Liver (tissue), 3 donors: Measurements from ENCODE around the gene FBXL13.

ENCODE experiments used
- FOXA1 ChIP-seq: IDR thresholded peaks from 2 replicates; pipeline ENCODE4 v1.6.1; 2016; ENCODE audit warnings: antibody characterized with exemption
- TAF1 ChIP-seq: conservative IDR thresholded peaks from 2 replicates; pipeline ENCODE4 v1.6.1; 2016; ENCODE audit warnings: antibody characterized with exemption, mild to moderate bottlenecking
- YY1 ChIP-seq: IDR thresholded peaks from 2 replicates; pipeline ENCODE4 v1.6.1; 2016; ENCODE audit warnings: antibody characterized with exemption, mild to moderate bottlenecking
- TF ChIP-seq, protein P1 (sequence below): fragments of 150-350 bp; IDR thresholded peaks from 2 replicates; pipeline ENCODE4 v1.5.1; 2017; ENCODE audit warnings: improper control_type of control experiment, low read depth, low read length; ENCODE audit not compliant: missing input control
- TF ChIP-seq, protein P2 (sequence below): IDR thresholded peaks from 2 replicates; pipeline ENCODE4 v1.6.1; 2016; ENCODE audit warnings: antibody characterized with exemption
- donor health status: healthy.
- donor health status: healthy.

DNA sequence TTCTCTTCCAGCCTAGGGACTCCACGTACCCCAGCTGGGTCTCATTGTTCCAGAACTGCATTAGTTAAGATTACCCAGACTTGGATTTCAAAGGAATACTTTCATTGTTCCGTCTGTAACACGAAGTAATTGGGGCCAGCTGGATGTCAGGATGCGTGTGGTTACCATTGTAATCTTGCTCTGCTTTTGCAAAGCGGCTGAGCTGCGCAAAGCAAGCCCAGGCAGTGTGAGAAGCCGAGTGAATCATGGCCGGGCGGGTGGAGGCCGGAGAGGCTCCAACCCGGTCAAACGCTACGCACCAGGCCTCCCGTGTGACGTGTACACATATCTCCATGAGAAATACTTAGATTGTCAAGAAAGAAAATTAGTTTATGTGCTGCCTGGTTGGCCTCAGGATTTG, 140.8 kb downstream of the FBXL13 start:
- TF ChIP-seq YY1, result no peak
- TF ChIP-seq, protein P1, sequence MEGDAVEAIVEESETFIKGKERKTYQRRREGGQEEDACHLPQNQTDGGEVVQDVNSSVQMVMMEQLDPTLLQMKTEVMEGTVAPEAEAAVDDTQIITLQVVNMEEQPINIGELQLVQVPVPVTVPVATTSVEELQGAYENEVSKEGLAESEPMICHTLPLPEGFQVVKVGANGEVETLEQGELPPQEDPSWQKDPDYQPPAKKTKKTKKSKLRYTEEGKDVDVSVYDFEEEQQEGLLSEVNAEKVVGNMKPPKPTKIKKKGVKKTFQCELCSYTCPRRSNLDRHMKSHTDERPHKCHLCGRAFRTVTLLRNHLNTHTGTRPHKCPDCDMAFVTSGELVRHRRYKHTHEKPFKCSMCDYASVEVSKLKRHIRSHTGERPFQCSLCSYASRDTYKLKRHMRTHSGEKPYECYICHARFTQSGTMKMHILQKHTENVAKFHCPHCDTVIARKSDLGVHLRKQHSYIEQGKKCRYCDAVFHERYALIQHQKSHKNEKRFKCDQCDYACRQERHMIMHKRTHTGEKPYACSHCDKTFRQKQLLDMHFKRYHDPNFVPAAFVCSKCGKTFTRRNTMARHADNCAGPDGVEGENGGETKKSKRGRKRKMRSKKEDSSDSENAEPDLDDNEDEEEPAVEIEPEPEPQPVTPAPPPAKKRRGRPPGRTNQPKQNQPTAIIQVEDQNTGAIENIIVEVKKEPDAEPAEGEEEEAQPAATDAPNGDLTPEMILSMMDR, result no peak
- TF ChIP-seq, protein P2, sequence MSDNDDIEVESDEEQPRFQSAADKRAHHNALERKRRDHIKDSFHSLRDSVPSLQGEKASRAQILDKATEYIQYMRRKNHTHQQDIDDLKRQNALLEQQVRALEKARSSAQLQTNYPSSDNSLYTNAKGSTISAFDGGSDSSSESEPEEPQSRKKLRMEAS, result no peak
- TF ChIP-seq TAF1, result no peak
- no peak for TF ChIP-seq FOXA1
